Spleen (tissue), 7 donors: ENCODE data around the gene GYG2.

ENCODE experiments used
- POLR2A ChIP-seq, 3 donors: fragments of 450-650 bp; IDR thresholded peaks; one replicate each; pipeline ENCODE4 v1.5.1; 2017; ENCODE audit warnings: antibody characterized with exemption in 3 of 3, mild to moderate bottlenecking in 1 of 3
- POLR2AphosphoS5 ChIP-seq, 3 donors: sonication (generic); formaldehyde crosslinking; IDR thresholded peaks; one replicate each; pipeline ENCODE4 v1.5.1; 2017; ENCODE audit warnings: antibody characterized with exemption in 3 of 3
- TF ChIP-seq, protein P1 (sequence below), 11 experiments: fragments of 200-600 bp in 7 of 11; fragments of 450-650 bp in 4 of 11; sonication (generic) in 4 of 11; IDR thresholded peaks in 8 of 11; conservative IDR thresholded peaks in 3 of 11; 1 replicate in 7 of 11; 2 replicates in 4 of 11; pipeline versions ENCODE4 v1.4.0 to v1.8.0; 2016 to 2021; ENCODE audit warnings: antibody characterized with exemption in 11 of 11, inconsistent platforms in 4 of 11, mild to moderate bottlenecking in 1 of 11
- donor health status: DM: no; HTN: no; CAD: no; lungs with moderate emphysema.
- donor health status: DM: no; HTN: no; CAD: no.
- donor health status: DM: no; HTN: no; CAD: no.

DNA sequence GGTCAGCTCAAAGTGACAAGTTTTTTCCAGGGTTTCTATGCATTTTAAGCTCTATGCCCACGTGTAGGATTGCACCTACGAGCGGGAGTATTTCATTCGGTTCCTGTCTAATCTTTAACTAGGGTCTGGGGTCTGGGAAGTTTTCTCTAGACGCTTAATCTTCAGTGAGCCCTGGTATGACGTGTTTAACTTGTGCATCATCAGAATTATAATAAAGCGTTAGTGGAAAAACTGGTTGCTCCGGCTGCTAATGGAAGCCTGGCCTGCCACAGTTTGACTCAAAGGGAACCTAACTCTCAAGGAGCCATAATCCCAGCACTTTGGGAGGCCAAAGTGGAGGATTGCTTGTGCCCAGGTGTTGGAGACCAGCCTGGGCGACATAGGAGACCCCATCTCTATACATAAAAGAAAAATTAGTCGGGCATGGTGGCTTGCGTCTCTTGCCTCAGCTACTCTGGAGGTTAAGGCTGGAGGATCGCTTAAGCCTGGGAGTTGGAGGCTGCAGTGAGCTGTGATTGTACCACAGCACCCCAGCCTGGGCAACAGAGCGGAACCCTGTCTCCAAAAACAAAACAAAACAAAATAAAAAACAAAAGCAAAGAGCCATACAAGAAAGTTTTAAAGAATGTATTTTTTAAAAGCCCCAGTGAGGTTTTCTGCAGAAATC lies 70.2 kb downstream of the GYG2 start:
- TF ChIP-seq, protein P1, sequence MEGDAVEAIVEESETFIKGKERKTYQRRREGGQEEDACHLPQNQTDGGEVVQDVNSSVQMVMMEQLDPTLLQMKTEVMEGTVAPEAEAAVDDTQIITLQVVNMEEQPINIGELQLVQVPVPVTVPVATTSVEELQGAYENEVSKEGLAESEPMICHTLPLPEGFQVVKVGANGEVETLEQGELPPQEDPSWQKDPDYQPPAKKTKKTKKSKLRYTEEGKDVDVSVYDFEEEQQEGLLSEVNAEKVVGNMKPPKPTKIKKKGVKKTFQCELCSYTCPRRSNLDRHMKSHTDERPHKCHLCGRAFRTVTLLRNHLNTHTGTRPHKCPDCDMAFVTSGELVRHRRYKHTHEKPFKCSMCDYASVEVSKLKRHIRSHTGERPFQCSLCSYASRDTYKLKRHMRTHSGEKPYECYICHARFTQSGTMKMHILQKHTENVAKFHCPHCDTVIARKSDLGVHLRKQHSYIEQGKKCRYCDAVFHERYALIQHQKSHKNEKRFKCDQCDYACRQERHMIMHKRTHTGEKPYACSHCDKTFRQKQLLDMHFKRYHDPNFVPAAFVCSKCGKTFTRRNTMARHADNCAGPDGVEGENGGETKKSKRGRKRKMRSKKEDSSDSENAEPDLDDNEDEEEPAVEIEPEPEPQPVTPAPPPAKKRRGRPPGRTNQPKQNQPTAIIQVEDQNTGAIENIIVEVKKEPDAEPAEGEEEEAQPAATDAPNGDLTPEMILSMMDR (IDR thresholded peaks at IDR 0.05 in 8 of 11, conservative IDR thresholded peaks at IDR 0.05 in 3 of 11) = no peak
- no peak for TF ChIP-seq POLR2AphosphoS5 (IDR thresholded peaks at IDR 0.05)
- TF ChIP-seq POLR2A (IDR thresholded peaks at IDR 0.05) = no peak
